CD4-positive, alpha-beta T cell treated with Interleukin-15 for 4 hours (primary cell): ENCODE results near the gene STAC2.
"Not testable (repeated sequence)": the region's sequence is repeated elsewhere in the genome, so short reads cannot be mapped to it uniquely, and the experiment has no call there.

ENCODE experiments used
- DNase-seq: peaks from one replicate; pipeline ENCODE4 v3.0.0-alpha.2; 2020; ENCODE audit warnings: low spot score

STAC2 gene

DNA sequence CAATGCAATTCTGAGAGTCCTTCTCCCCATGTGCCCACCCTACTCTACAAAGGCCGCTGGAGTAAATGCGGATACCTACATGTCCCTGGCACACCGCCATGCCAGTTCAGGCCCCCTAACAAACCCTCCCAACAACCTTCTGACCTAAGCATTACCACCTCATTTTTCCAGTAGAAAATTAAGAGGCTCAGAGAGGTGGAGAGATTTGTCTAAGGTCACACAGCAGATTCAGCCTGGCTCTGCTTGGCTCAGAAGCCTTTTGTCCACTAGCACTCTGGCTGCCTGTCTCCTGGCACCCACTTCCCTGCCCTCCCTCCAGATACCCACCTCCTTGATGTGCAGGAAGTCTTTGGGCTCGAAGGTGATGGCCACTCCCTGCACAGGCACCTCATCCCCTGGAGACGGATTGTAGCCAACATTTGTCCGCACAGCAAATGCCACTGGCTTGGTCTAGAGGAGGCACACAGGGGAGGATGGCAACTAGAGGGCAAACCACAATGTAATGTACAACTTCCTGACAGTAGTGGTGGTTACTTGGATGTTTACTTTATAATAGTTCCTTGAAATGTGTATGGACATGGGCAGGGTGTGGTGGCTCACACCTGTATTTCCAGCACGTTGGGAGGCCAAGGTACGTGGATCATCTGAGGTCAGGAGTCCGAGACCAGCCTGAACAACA lies 38.5 kb downstream of the STAC2 start:
- DNase-seq: no peak

DNA sequence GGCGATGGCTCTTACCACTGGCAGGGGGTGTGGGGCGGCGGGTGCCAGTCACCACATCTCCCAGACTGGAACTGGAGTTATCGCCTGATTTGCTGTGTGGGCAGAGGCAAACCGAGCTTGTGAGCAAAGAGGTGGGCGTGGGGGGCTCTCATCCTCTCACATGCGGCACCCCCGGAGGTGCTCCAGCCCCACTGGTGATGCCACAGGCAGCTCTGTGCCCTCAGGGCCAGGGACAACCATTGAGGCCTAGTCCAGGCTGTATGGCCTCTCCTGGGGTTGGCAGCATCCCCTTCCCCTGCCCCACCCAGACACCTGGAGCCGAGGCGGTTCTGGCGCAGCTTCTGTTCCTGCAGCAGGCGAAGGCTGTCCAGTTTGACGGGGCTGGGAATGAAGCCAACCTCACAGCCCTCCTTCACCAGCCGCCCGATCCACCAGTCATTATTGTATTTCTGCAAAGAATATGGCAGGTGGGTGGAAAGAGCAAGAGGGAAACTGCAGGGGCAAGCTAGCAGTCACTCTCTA lies 39.2 kb downstream of the STAC2 start:
- no peak for DNase-seq

DNA sequence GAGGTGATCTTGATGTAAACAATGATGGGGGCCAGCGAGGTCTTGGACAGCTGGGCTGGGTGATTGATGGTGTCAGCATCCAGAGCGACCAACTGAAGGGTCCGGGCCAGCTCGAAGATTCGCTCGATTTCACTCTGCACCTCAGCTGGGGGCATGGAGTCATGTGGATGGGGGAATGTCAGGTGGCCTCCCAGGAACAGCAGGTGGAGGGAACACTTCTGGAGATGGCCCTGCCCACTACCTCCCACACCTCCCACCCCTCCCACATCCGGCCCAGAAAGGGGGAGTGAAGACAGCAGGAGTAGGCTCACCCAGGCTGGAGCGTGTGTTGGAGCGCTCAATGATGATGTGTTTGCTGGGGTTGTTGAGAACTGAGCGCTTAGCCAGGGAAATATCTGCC lies 42.0 kb downstream of the STAC2 start:
- DNase-seq: no peak

DNA sequence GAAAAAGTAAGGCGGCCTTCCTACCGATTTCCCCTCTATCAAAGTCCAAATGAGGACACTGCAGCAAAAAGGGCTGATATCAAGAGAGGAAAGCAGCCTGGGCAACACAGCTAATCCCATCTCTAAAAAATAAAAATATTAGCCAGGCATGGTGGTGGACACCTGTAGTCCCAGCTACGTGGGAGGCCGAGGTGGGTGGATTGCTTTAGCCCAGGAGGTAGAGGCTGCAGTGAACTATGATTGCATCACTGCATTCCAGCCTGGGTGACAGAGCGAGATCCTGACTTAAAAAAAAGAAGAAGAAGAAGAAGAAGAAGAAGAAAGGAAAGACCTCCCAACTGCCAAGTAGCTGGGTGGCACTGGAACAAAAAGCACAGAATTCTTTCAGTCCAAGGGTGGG lies 42.7 kb downstream of the STAC2 start:
- DNase-seq: no peak

DNA sequence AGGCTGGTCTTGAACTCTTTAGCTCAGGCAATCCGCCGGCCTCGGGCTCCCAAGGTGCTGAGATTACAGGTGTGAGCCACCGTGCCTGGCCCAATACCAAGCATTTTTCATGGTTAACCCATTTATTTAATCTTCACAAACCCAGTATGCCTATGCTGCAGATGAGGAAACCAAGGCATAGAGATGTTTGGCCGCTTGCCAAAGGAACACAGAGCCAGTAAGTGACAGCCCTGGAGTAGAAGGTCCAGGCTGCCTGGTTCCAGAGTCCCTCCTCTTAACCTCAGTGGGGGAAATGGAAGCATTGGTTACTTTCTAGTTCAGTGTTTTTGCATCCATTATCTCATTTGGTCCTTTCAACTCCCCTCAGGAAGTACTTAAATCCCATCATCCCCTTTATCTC lies 44.4 kb downstream of the STAC2 start:
- no peak for DNase-seq

DNA sequence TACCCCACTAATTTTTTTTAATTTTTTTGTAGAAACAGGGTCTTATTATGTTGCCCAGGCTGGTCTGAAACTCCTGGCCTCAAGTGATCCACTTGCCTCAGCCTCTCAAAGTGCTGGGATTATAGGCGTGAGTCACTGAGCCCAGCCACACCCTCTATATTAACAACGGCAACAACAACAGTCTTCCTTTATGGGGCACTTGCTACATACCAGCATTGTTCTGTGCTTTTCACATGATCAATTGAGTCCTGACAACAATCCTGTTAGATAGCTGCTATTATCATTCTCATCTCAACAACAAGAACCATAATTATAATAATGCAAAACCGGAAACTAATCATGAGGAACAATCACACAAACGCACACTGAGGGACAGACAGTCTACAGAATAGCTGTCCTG lies 47.2 kb downstream of the STAC2 start:
- DNase-seq: no peak

DNA sequence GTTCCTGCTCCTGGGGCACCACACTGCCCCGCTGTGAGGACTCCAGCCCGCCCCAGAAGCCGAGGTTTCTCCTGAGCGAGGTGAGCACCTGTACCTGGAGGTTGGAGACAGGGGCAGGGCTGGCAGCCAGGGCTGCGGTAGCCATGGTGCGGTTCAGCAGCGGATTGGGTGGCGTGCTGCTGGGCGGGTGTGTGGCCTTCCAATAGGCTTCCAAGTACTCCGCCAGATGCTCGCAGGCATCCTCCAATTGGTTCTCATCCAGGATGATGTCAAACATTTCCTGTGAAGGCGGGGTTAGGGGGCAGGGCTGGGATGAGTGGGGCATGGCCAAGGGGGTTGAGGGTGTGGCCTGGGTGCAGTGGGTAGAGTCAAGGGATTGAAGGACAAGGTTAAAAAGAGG lies 48.5 kb downstream of the STAC2 start:
- no peak for DNase-seq

DNA sequence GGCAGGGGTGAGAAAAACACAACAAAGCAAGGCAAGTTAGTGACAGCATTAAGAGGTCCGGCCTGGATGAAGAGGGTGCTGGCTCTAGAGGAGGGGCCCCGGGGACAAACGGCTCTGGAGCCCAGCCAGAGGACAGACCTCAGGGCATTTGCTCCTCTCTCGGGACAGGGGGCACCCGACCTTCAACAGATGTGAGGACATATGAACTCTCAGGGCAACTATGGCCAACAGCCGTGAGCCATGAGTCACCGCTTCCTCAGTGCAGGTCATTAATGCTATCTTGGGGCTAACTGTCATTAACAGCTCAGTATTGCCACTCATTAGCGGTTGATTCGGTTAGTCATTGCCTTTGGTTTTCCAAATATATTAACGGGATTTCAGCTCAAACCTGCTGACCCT lies 50.1 kb downstream of the STAC2 start:
- no peak for DNase-seq

DNA sequence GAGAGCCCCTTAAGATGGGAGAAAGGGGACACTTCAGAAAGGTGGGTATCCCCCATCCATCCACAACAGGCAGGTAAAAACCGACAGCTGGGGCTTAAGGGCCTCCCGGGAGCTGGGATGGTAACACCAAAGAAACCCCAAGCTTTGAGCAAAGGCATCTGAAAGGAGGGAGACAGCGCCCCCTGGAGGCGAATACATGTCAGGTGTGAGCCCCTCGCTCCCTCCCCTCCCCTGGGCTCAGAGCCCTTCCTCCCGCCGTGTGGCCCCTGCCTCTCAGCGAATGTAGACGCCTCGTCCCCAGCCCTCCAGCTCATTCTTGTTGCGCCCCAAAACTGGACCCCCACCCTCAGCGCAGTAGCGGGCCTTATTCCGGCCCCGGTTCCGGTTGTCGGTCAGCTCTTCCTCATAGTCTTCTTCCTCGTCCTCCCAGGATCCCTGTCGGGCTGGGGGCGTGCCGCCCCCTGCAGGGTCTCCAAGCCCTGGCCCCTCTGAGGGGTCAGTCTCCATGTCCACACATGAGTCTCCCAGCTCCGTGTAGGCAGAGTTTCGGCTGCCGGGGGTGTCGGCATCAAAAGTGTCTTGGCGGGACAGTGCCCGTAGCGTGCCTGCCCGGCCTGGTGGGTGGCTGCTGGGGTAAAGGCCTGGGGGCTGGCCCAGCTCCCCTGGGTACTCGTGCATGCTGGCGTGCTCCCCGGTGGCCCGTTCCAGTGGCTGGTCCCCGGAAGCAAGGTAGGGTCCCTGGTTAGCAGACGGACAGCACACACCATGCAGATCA lies 50.6 kb downstream of the STAC2 start:
- DNase-seq: peak; percentile 73

DNA sequence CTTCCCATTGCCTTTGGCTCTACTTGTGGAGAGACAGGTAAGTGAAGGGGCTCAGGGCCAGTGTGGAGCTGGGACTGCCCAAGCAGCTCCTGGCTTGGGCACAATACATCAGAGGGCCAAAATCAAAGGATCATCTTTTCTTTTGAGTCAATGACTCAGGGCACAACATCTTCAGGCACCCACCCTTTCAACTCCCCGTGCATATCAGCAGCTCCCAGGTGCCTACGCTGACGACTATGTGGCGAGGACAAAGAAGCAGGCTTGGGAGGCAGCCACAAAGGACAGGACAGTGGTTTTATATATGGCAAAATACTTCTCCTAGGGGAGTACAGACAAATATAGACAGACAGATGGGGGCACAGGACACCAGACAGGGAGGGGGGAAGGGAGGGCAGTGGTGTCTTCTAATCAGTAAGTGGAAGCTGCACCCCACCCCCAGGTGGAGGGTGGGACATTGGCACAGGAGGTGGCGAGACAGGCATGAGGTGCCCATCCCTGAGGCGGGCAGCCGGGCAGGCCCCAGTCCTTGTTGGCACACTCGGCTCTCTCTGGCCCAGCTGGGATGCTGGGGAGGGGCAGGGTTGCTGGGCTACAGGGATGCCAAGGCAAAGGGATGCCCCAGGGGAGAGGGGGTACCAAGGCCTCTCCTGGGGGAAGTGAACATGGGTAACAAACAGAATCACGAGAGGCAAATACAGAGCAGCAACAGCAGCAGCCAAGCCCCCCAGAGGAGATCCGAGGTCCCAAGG lies 52.0 kb downstream of the STAC2 start:
- no peak for DNase-seq

DNA sequence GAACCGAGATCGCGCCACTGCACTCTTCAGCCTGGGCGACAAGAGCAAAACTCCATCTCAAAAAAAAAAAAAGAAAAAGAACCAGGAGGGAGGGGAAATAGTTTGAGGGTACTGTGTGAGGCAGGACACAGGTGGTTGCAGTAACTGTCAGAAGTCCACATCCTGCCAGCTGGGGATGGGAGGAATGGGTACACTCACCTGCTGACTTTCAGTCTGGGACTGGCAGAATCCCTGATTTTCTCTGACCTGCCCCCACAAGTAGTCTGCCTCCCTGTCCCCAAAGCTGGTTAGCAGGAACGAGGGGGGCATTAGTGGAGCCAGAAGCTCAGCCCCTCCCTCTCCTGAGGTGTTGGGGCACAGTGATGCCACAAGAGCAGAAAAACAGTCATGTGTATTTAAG lies 52.7 kb downstream of the STAC2 start:
- DNase-seq: no peak

DNA sequence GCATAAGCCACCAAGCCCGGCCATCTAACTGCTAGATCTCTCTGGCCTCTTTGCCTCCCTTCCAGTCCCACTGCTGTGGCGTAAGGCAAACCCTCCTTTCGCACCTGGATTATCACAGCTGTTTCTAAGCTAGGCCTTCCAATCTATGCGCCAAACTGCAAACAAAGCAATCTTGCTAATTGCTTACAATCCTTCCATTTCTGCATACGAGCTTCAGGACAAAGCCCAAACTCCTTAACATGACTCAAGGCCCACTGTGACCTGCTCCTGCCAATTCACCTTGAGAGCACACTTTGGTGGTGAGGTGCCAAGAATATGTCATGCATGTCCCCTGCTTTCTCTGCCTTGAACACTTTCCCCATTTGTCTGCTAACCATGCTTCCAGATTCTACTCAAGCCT lies 53.8 kb downstream of the STAC2 start:
- DNase-seq: no peak

DNA sequence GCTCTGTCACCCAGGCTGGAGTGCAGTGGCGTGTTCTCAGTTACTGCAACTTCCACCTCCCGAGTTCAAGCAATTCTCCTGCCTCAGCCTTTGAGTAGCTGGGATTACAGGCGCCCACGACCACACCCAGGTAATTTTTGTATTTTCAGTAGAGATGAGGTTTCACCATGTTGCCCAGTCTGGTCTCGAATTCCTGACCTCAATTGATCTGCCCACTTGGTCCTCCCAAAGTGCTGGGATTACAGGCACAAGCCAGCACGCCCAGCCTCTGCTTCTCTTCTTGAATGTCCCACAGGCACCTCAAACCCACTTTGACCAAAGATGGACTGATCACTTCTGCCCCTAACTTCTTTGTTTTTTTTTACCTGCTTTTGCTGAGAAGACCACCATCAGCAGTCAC lies 55.2 kb downstream of the STAC2 start:
- no peak for DNase-seq

DNA sequence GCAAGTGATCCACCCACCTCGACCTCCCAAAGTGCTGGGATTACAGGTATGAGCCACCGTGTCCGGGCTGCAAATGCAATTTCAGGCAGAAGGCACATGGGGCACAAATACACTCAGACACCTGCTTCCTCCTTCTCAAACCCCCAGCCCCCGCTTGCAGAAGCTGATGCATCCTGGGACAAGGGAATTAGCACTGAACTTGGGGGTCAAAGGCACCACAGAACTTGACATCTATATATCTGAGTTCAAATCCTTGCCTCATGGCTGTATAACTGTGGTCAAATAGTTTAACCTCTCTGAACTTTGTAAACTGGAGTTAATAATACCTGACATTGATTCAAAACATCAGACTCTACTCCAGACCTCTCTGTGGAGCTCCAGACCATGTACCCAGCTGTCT lies 55.6 kb downstream of the STAC2 start:
- no peak for DNase-seq

DNA sequence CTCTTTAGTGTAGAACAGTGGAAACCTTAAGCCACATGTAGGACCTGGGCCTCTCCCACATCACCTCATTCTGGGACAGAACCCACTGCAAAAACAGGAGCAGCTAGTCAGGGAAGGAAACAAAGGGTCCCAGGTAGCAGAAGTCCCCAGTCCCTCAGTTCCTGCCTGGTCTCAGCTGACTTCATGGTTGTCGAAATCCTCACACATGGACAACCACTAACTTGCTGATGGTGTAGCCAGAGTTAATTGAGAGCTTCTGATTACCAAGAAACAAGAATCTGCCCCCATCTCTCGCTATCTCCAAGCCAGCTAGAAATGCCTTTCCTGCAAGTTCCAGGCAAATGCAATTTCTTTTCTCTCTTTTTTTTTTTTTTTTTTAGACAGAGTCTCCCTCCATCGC lies 56.2 kb downstream of the STAC2 start:
- no peak for DNase-seq

DNA sequence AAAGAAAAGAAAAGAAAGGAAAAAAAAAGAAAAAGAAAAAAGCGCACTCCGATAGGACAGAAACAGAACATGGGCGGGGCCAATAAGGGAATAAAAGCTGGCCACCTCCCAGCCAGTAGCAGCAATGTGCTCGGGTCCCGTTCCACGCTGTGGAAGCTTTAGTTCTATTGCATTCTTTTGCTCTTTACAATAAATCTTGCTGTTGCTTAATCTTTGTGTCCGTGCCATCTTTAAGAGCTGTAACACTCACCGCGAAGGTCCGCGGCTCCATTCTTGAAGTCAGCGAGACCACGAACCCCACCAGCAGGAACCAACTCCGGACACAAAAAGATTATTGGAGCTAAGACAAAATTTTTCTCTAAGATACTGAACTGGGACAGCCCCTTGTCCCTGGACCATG lies 56.6 kb downstream of the STAC2 start:
- no peak for DNase-seq

DNA sequence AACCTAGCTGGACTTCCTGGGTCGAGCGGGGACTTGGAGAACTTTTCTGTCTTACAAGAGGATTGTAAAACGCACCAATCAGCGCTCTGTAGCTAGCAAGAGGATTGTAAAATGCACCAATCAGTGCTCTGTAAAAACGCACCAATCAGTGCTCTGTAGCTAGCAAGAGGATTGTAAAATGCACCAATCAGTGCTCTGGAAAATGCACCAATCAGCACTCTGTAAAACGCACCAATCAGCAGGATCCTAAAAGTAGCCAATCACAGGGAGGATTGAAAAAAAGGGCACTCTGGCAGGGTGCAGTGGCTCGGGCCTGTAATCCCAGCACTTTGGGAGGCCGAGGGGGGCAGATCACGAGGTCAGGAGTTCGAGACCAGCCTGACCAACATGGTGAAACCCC lies 57.2 kb downstream of the STAC2 start:
- not testable (repeated sequence) for DNase-seq

DNA sequence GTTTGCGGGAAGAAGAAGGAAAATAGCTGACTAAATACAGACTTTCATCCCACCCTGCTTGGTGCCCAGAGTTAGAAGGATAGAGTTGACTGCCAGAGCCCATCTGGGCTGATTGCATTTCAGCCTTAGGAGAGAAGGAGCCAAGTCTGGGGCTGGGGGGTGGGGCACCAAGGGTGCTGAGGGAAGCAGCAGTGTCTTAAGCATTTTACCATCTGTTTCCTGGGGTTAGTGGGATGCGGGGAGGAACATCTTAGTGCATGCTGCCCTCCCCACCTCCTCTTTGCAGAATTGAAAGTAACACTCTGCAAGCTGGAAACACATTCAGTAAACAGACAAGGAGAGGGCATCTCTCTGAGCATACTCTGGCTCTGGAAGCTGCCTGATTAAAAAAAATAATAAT lies 58.3 kb downstream of the STAC2 start:
- DNase-seq: no peak

DNA sequence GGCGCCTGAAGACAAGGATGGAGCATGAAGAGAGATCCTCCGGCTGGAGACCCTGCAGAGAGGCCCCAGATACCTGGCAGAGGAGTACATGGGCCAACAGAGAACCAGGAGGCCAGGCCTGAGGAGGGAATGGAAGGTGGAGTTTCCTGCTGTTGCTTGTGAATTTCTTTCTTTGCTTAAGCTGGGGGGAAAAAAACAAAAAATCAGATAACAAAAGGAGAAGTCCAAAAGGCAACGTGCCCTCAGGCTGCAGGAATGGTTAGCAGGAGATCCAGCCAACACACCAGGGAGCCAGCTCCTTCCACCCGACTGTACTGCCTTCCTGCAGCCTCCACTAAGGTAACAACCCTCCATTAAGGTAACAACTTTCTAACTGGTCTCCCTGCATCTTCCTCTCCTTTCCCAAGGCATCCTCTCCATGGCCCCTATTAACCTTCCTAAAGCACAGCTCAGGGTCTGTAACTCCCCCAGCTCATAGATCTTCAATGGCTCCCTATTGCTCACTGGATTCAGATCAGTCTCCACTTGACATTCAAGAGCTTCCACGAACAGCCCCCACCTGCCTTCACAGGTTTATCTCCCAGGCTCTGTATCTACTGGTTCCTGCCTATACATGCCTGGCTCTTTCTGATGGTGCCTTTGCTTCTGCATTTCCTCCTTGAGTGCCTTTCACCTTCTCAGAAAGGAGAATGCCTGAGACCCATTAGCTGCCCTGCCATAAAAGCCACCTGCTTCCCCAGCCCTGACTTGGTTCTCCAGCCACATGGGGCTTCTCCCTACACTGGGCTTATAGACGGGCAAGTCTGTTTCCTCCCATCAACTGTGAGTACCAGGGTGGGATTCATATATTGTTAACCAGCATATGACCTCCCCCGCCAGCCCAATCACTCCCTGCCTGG lies 59.1 kb downstream of the STAC2 start:
- DNase-seq: no peak

DNA sequence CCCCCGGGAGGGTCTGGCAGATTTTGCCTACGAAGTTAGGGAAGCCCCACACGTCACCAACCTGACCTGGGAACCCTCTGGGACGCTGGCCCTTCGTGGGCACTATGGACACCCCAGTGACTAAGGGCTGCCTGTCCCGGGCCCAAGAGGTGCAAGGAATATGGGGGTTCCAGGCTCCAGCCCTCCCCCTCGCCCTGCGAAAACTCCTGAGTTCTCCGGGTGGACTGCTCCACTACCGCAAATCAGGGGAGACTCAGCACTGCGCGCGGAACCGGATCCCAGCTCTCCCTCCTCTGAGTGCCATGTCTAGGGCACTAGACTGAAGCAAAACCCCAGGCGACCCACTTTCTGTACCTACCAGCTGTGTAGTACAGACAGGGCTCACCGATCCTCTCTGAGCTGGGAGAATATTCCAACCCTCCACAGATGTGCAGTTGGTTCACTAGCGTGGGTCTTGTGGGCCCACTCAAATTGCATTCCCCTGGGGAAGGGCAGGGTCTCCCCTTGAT lies 59.9 kb downstream of the STAC2 start, which contains the start of gene ARL5C:
Gene ARL5C (minus strand): TSS at position 321 of the 509 bp plus-strand sequence. CDS start 401 bp downstream, outside the sequence.
- no peak for DNase-seq

DNA sequence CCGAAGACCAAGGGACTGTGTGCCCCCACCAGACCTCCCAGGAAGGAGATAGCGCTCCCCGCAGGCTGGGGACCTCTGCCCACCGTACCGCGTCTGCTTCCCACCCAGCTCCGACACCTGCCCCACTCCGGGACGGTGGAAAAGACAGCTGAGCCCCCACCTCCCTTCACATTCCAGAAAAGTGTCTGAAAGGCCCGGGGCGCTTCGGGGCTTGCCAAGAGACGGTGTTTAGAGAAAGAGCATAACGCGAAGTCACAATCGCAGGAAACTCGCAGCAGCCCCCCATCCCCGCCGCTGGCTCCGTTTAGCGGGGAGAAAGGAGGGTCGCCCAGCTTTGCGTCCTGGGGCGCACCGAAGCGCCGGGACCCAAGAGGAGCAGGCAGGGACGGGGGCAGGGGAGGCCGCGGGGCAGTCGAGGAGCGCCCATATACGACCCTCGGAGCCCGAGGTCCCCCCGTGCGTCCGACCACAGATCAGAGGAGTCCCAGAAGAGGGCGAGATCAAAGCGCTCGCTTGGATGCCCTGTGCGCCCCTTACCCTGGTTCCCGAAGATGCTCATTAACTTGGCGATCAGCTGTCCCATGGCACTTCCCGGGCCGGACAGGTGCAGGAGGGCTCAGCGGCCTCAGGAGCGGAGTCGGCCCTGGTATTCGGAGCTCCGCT lies 60.4 kb downstream of the STAC2 start:
- no peak for DNase-seq
